Caco-2 (cell line): ENCODE data around the gene COX18. TPM values are rescaled to one million over a fixed set of nuclear protein-coding genes. Genes with fewer than 3 reads are reported as not detected.

ENCODE experiments used
- BruUV-seq: library from RNA; stranded (reverse); fragments of 400-500 nt; replicated peaks from 2 replicates; lab custom pipeline; 2021; lab: Mats Ljungman, UMichigan
- CTCF ChIA-PET: fragments of 300-600 bp; sonication (Branson Sonifier 250); formaldehyde crosslinking; loops from one replicate; lab custom pipeline; 2022; ENCODE audit warnings: antibody characterized with exemption; lab: Charles Lee
- POLR2A ChIA-PET: fragments of 300-600 bp; sonication (Branson Sonifier 250); formaldehyde crosslinking; loops from one replicate; lab custom pipeline; 2022; ENCODE audit warnings: antibody characterized with exemption; lab: Charles Lee
- DNase-seq, 2 experiments: peaks; one replicate each; pipeline versions ENCODE4 v3.0.0 to v3.0.0-alpha.2; 2020 to 2022
- H3K27me3 ChIP-seq: replicated peaks from 2 replicates; pipeline ENCODE4 v1.6.0; 2011; ENCODE audit warnings: low read length; ENCODE audit not compliant: control insufficient read depth, insufficient read depth
- H3K36me3 ChIP-seq: 2 replicates; pipeline ENCODE4 v1.5.1; 2011; ENCODE audit warnings: low read length; ENCODE audit not compliant: control insufficient read depth, insufficient read depth
- H3K4me1 ChIP-seq: fragments of 250-450 bp; sonication (Bioruptor Pico); 2 replicates; pipeline ENCODE4 v1.5.1; 2020; ENCODE audit warnings: mild to moderate bottlenecking
- H3K4me3 ChIP-seq: 2 replicates; pipeline ENCODE4 v1.5.1; 2011; ENCODE audit warnings: low read depth, mild to moderate bottlenecking, control low read depth, low read length
- H3K9me3 ChIP-seq: fragments of 250-450 bp; sonication (Bioruptor Pico); 2 replicates; pipeline ENCODE4 v1.5.1; 2020; ENCODE audit warnings: mild to moderate bottlenecking, moderate library complexity
- H3K27ac Mint-ChIP-seq: one replicate; pipeline ENCODE4 v1.8.0; 2022; ENCODE audit warnings: mixed read lengths; ENCODE audit not compliant: unreplicated experiment
- H3K27me3 Mint-ChIP-seq: one replicate; pipeline ENCODE4 v1.8.0; 2022; ENCODE audit warnings: mixed read lengths; ENCODE audit not compliant: insufficient read depth, unreplicated experiment
- H3K36me3 Mint-ChIP-seq: one replicate; pipeline ENCODE4 v1.8.0; 2022; ENCODE audit warnings: mild to moderate bottlenecking, mixed read lengths; ENCODE audit not compliant: insufficient read depth, unreplicated experiment
- H3K4me1 Mint-ChIP-seq: one replicate; pipeline ENCODE4 v1.8.0; 2022; ENCODE audit warnings: low read depth, mixed read lengths; ENCODE audit not compliant: unreplicated experiment
- H3K4me3 Mint-ChIP-seq: one replicate; pipeline ENCODE4 v1.8.0; 2022; ENCODE audit warnings: mild to moderate bottlenecking, moderate library complexity, mixed read lengths; ENCODE audit not compliant: unreplicated experiment
- H3K9me3 Mint-ChIP-seq: one replicate; pipeline ENCODE4 v1.8.0; 2022; ENCODE audit warnings: mixed read lengths; ENCODE audit not compliant: unreplicated experiment
- intact Hi-C: fragments of 100-400 bp; cut with micrococcal nuclease; formaldehyde crosslinking; loops from one replicate; pipeline ENCODE4 v1.10.0; 2022; ENCODE audit not compliant: unreplicated experiment
- total RNA-seq: library from RNA; stranded (reverse); gene quantifications from 2 replicates; pipeline ENCODE4 v1.2.3, GENCODE V29; 2022
- TF ChIP-seq, protein P1 (sequence below), 2 experiments: fragments of 200-600 bp in 1 of 2; IDR thresholded peaks; 1 replicate in 1 of 2; 2 replicates in 1 of 2; pipeline versions ENCODE4 v1.5.1 to v1.8.0; 2011 to 2022; ENCODE audit warnings: antibody characterized with exemption in 1 of 2, control low read depth in 1 of 2, inconsistent platforms in 1 of 2, low read depth in 1 of 2, low read length in 1 of 2, mild to moderate bottlenecking in 1 of 2, moderate library complexity in 1 of 2; ENCODE audit not compliant: insufficient read depth in 1 of 2, severe bottlenecking in 1 of 2, unreplicated experiment in 1 of 2

COX18 gene
- total RNA-seq, 1 experiment from 2014 or later, result 11.6 TPM

DNA sequence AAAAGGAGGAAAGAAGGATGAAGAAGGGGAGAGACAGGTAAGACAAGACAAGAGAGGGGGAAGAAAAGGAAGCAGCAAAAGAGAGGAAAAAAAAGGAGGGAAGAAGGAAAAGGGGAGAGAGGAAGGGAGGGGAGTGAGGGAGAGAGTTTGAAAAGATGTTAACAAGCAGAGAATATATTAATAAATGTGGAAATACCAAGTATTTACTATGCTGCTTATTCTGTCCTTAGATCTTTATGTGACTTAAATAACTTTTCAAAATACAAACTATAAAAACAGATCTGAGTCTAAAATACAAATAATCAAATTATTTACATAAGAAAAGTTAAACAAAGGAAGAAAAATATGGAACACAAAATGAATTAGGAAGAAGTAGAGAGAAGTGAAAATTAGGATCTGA lies 18.4 kb upstream of the COX18 start:
- H3K27me3 ChIP-seq, result no peaks in the 10 kb centered on the region
- intact Hi-C loops, result no loop called here
- CTCF ChIA-PET, result no interaction called here
- no peak for DNase-seq
- H3K9me3 Mint-ChIP-seq, result no peaks in the 10 kb centered on the region
- H3K4me3 Mint-ChIP-seq, result no peak overlapping the region
- H3K27me3 Mint-ChIP-seq, result no peaks in the 10 kb centered on the region
- TF ChIP-seq, protein P1, sequence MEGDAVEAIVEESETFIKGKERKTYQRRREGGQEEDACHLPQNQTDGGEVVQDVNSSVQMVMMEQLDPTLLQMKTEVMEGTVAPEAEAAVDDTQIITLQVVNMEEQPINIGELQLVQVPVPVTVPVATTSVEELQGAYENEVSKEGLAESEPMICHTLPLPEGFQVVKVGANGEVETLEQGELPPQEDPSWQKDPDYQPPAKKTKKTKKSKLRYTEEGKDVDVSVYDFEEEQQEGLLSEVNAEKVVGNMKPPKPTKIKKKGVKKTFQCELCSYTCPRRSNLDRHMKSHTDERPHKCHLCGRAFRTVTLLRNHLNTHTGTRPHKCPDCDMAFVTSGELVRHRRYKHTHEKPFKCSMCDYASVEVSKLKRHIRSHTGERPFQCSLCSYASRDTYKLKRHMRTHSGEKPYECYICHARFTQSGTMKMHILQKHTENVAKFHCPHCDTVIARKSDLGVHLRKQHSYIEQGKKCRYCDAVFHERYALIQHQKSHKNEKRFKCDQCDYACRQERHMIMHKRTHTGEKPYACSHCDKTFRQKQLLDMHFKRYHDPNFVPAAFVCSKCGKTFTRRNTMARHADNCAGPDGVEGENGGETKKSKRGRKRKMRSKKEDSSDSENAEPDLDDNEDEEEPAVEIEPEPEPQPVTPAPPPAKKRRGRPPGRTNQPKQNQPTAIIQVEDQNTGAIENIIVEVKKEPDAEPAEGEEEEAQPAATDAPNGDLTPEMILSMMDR (IDR thresholded peaks at IDR 0.05; ENCODE audit: insufficient read depth in 1 of 2, low read depth in 1 of 2, low read length in 1 of 2, severe bottlenecking in 1 of 2, unreplicated experiment in 1 of 2), result no peak
- no peak overlapping the region for H3K27ac Mint-ChIP-seq
- no peaks in the 10 kb centered on the region for H3K4me1 Mint-ChIP-seq
- peaks cover 5% of the 10 kb centered on the region for H3K36me3 ChIP-seq
- BruUV-seq, result no TSS peak
- POLR2A ChIA-PET, result no interaction called here
- peaks cover 52% of the 10 kb centered on the region for H3K36me3 Mint-ChIP-seq
- no peak overlapping the region for H3K4me3 ChIP-seq
- H3K9me3 ChIP-seq, result no peaks in the 10 kb centered on the region
- no peaks in the 10 kb centered on the region for H3K4me1 ChIP-seq

DNA sequence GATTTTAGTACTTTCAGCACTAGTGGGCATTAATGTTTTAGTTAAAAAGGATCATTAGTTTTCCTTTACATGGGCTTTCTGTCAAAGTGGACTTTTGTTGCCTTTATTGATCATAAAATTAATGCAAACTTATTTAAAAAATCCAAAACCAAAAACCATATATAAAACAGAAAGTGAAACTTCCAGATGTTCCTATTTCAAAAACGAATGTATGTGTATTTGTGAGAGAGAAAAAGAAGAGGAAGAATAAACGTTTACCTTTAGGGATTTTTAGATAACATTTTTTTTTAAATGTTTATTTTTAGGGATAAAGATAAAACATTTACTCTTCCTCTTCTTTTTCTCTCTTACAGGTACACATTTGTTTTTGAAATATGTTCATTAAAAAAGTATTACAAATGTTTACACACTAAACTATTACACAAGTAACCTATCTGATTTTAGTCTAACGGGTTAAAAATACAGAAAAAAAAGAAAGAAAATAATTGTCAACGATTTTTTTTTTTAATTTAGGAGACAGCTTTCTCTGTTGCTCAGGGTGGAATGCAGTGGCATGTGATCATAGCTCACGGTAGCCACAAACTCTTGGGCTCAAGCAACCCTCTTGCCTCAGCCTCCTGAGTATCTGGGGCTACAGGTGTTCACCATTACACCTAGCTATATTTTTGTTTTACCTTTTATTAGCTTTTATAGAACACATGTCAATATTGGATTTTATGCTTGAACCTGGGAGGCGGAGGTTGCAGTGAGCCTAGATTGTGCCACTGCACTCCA lies 16.8 kb upstream of the COX18 start:
- Mint-ChIP-seq H3K4me3 (no peak overlapping the region), H3K9me3 (no peaks in the 10 kb centered on the region), H3K27ac (no peak overlapping the region), H3K36me3 (peaks cover 56% of the 10 kb centered on the region), H3K4me1 (no peaks in the 10 kb centered on the region), H3K27me3 (no peaks in the 10 kb centered on the region)
- TF ChIP-seq, protein P1 (IDR thresholded peaks at IDR 0.05; ENCODE audit: insufficient read depth in 1 of 2, low read depth in 1 of 2, low read length in 1 of 2, severe bottlenecking in 1 of 2, unreplicated experiment in 1 of 2), result no peak
- H3K4me1 ChIP-seq, result no peaks in the 10 kb centered on the region
- no peaks in the 10 kb centered on the region for H3K27me3 ChIP-seq
- POLR2A ChIA-PET, result no interaction called here
- no TSS peak for BruUV-seq
- H3K36me3 ChIP-seq, result no peaks in the 10 kb centered on the region; the same call in none of the 2 replicates
- H3K4me3 ChIP-seq, result no peak overlapping the region
- H3K9me3 ChIP-seq, result no peaks in the 10 kb centered on the region
- intact Hi-C loops, result no loop called here
- DNase-seq, result no peak
- CTCF ChIA-PET, result no interaction called here

DNA sequence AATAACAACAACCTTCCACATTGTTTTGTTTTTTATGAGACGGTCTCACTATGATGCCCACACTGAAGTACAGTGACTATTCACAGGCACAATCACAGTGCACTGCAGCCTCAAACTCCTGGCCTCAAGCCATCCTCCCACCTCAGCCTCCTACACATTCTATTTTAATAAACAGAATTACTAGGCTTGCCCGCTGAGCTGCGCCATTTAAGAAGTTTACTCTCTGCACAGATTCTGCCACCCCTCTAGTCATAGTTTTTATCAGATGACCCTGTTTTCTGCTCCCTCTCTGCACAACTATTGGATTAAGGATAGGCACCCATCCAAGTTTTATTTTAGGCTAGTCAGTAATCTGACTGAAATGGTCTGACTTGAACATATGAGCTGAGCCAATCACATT lies 11.3 kb upstream of the COX18 start:
- Histone ChIP-seq H3K4me3 (no peak overlapping the region), H3K9me3 (no peaks in the 10 kb centered on the region), H3K27me3 (no peaks in the 10 kb centered on the region), H3K36me3 (no peaks in the 10 kb centered on the region; the same call in 1 of the 2 replicates), H3K4me1 (no peaks in the 10 kb centered on the region)
- no peak overlapping the region for H3K4me3 Mint-ChIP-seq
- ChIA-PET POLR2A (interaction anchor here (0.6 kb wide), 1 partner anchor 8 kb away, joined by 3 read pairs; no protein-coding TSS in a partner anchor), CTCF (no interaction called here)
- intact Hi-C loops, result no loop called here
- no peak for DNase-seq
- no peaks in the 10 kb centered on the region for H3K9me3 Mint-ChIP-seq
- TF ChIP-seq, protein P1 (IDR thresholded peaks at IDR 0.05; ENCODE audit: insufficient read depth in 1 of 2, low read depth in 1 of 2, low read length in 1 of 2, severe bottlenecking in 1 of 2, unreplicated experiment in 1 of 2), result no peak
- no peak overlapping the region for H3K27ac Mint-ChIP-seq
- no peaks in the 10 kb centered on the region for H3K4me1 Mint-ChIP-seq
- H3K27me3 Mint-ChIP-seq, result no peaks in the 10 kb centered on the region
- no TSS peak for BruUV-seq
- H3K36me3 Mint-ChIP-seq, result peaks cover 79% of the 10 kb centered on the region
